Kidney (tissue), 14 donors: ENCODE measurements around the gene GRIA3. TPM values are rescaled to one million over a fixed set of nuclear protein-coding genes. Genes with fewer than 3 reads are reported as not detected.

Experiments used
- DNase-seq, 5 donors: peaks; one replicate each; pipeline ENCODE4 v3.0.0-alpha.2; 2013 to 2020
- FAIRE-seq: peaks from 2 replicates; lab custom pipeline; 2012; peaks lifted over from hg19 to GRCh38; lab: Jason Lieb, UNC
- H3K27ac ChIP-seq, 2 donors: one replicate each; pipeline ENCODE4 v1.7.0; 2013; ENCODE audit warnings: low read depth in 2 of 2, low read length in 2 of 2, inconsistent platforms in 1 of 2
- H3K27me3 ChIP-seq: one replicate; pipeline ENCODE4 v1.7.1; 2013; ENCODE audit warnings: low read length, inconsistent platforms; ENCODE audit not compliant: control insufficient read depth, insufficient read depth
- H3K36me3 ChIP-seq, 3 donors: one replicate each; pipeline versions ENCODE4 v1.7.0 to v1.7.1; 2013; ENCODE audit warnings: low read length in 3 of 3, control low read depth in 1 of 3, inconsistent platforms in 1 of 3; ENCODE audit not compliant: insufficient read depth in 3 of 3, control insufficient read depth in 2 of 3
- H3K4me1 ChIP-seq, 3 donors: one replicate each; pipeline versions ENCODE4 v1.7.0 to v1.7.1; 2013; ENCODE audit warnings: low read length in 3 of 3, inconsistent platforms in 1 of 3, low read depth in 1 of 3; ENCODE audit not compliant: control insufficient read depth in 2 of 3, insufficient read depth in 2 of 3
- H3K4me3 ChIP-seq, 3 donors: one replicate each; pipeline versions ENCODE4 v1.7.0 to v1.8.1; 2013; ENCODE audit warnings: low read length in 3 of 3, control low read depth in 1 of 3, inconsistent platforms in 1 of 3
- H3K9ac ChIP-seq, 3 donors: one replicate each; pipeline versions ENCODE4 v1.7.0 to v1.7.1; 2013; ENCODE audit warnings: low read length in 3 of 3, control low read depth in 1 of 3, inconsistent platforms in 1 of 3
- H3K9me3 ChIP-seq, 3 donors: one replicate each; pipeline versions ENCODE4 v1.7.0 to v1.7.1; 2013; ENCODE audit warnings: low read length in 3 of 3, control low read depth in 1 of 3, inconsistent platforms in 1 of 3; ENCODE audit not compliant: control insufficient read depth in 2 of 3, insufficient read depth in 1 of 3
- CTCF ChIP-seq: IDR thresholded peaks from 3 replicates; pipeline ENCODE4 v1.5.1; 2012; ENCODE audit warnings: mild to moderate bottlenecking, moderate library complexity, borderline replicate concordance; ENCODE audit not compliant: insufficient read depth; ENCODE audit errors: extremely low read depth
- intact Hi-C: fragments of 100-400 bp; cut with DNase I; formaldehyde crosslinking; loops from one replicate; pipeline ENCODE4 v1.11.1; 2022
- polyA plus RNA-seq: library from polyadenylated mRNA; stranded (reverse); fragments of 350-450 nt; fragmentation: Illumina TruSeq; extraction: RNeasy Lipid Tissue Mini Kit (QIAGEN cat#74804); gene quantifications from one replicate; pipeline ENCODE4 v1.2.3, GENCODE V29; 2014; ENCODE audit warnings: low read depth, low replicate concordance; ENCODE audit not compliant: insufficient read depth
- total RNA-seq: library from RNA; stranded (reverse); fragmentation: NEBNext Ultra II Directional; extraction: Animal tissue kit (Norgen Biotek cat#: 25700); gene quantifications from one replicate; pipeline ENCODE4 v1.2.1, GENCODE V29; 2021
- donor health status: control.
- donor health status: control.
- donor health status: control.
- donor health status: control.
- donor health status: control.
- donor health status: DM: yes; HTN: yes; CAD: no.
- donor health status: Normal renal cell carcinoma (clear cell type).

The GRIA3 gene
- total and polyA plus RNA-seq, 2 donors from 2014 or later: 1.4 to 5.8 TPM

GRCh38 chrX:123140904-123141303 is 43.2 kb upstream of the GRIA3 start:
- no peak overlapping the region for H3K4me3 ChIP-seq
- intact Hi-C loops: no loop called here
- H3K36me3 ChIP-seq: no peaks in the 10 kb centered on the region
- no peaks in the 10 kb centered on the region for H3K9me3 ChIP-seq
- FAIRE-seq (no peak), DNase-seq (no peak)
- no peaks in the 10 kb centered on the region for H3K27me3 ChIP-seq
- H3K9ac ChIP-seq: no peak overlapping the region
- H3K4me1 ChIP-seq: no peaks in the 10 kb centered on the region
- no peak overlapping the region for H3K27ac ChIP-seq
- no peak for TF ChIP-seq CTCF

GRCh38 chrX:123153846-123154335 is 30.2 kb upstream of the GRIA3 start:
- no peak for DNase-seq
- H3K27ac ChIP-seq: no peak overlapping the region
- intact Hi-C loops: no loop called here
- no peak overlapping the region for H3K4me3 ChIP-seq
- H3K9ac ChIP-seq: no peak overlapping the region
- FAIRE-seq: no peak
- no peaks in the 10 kb centered on the region for H3K27me3 ChIP-seq
- no peak for TF ChIP-seq CTCF
- no peaks in the 10 kb centered on the region for H3K36me3 ChIP-seq
- H3K4me1 ChIP-seq: no peaks in the 10 kb centered on the region
- no peaks in the 10 kb centered on the region for H3K9me3 ChIP-seq

GRCh38 chrX:123155327-123155726 is 28.8 kb upstream of the GRIA3 start:
- H3K9ac ChIP-seq: no peak overlapping the region
- H3K27ac ChIP-seq: no peak overlapping the region
- no peaks in the 10 kb centered on the region for H3K27me3 ChIP-seq
- intact Hi-C loops: no loop called here
- no peaks in the 10 kb centered on the region for H3K4me1 ChIP-seq
- no peaks in the 10 kb centered on the region for H3K9me3 ChIP-seq
- DNase-seq (no peak), FAIRE-seq (no peak)
- TF ChIP-seq CTCF: no peak
- no peaks in the 10 kb centered on the region for H3K36me3 ChIP-seq
- H3K4me3 ChIP-seq: no peak overlapping the region

GRCh38 chrX:123157586-123157985 is 26.5 kb upstream of the GRIA3 start:
- H3K9ac ChIP-seq: no peak overlapping the region
- no peak for DNase-seq
- H3K27me3 ChIP-seq: no peaks in the 10 kb centered on the region
- no peak for FAIRE-seq
- no peak for TF ChIP-seq CTCF
- no peak overlapping the region for H3K4me3 ChIP-seq
- no peaks in the 10 kb centered on the region for H3K4me1 ChIP-seq
- H3K36me3 ChIP-seq: no peaks in the 10 kb centered on the region
- intact Hi-C loops: no loop called here
- no peaks in the 10 kb centered on the region for H3K9me3 ChIP-seq
- H3K27ac ChIP-seq: no peak overlapping the region
